SK-N-SH (cell line): Measurements from ENCODE around the gene POLR2B. TPM values are rescaled to one million over a fixed set of nuclear protein-coding genes. Genes with fewer than 3 reads are reported as not detected.

Experiments
- CTCF ChIA-PET: fragments of 300-600, 350-600 bp; formaldehyde crosslinking; extraction: SDS; loops from one replicate; lab custom pipeline; 2021; lab: Yijun Ruan, JAX
- POLR2A ChIA-PET: fragments of 350-600 bp; sonication (Branson Sonifier 250); formaldehyde crosslinking; extraction: SDS; loops from one replicate; lab custom pipeline; 2020; ENCODE audit warnings: antibody characterized with exemption, inconsistent platforms; lab: Yijun Ruan, JAX
- DNase-seq: peaks from one replicate; pipeline ENCODE4 v3.0.0; 2012
- H2AFZ ChIP-seq: fragments of 200-600 bp; sonication (generic); 2 replicates; pipeline ENCODE4 v1.8.1; 2016; ENCODE audit warnings: antibody characterized with exemption, mild to moderate bottlenecking, low read depth
- H3F3A ChIP-seq: fragments of 200-600 bp; sonication (generic); replicated peaks from 2 replicates; pipeline ENCODE3; 2016; ENCODE audit warnings: antibody characterized with exemption, mild to moderate bottlenecking; ENCODE audit not compliant: insufficient read depth
- H3K27ac ChIP-seq, 2 experiments: fragments of 200-500 bp in 1 of 2; fragments of 200-600 bp in 1 of 2; sonication (Bioruptor generic) in 1 of 2; sonication (generic), shearing (Covaris generic) in 1 of 2; 2 replicates each; pipeline versions ENCODE4 v1.5.1 to v1.6.1; 2014 to 2016; ENCODE audit warnings: low read depth in 2 of 2, inconsistent platforms in 1 of 2, low read length in 1 of 2, mild to moderate bottlenecking in 1 of 2, mixed read lengths in 1 of 2
- H3K27me3 ChIP-seq: fragments of 200-600 bp; sonication (generic), shearing (Covaris generic); 2 replicates; pipeline ENCODE4 v1.6.1; 2016; ENCODE audit warnings: mixed run types; ENCODE audit not compliant: insufficient read depth
- H3K36me3 ChIP-seq, 2 experiments: fragments of 200-500 bp in 1 of 2; fragments of 200-600 bp in 1 of 2; sonication (Bioruptor generic) in 1 of 2; sonication (generic) in 1 of 2; replicated peaks in 1 of 2; 2 replicates each; pipeline versions ENCODE3 to v1.5.1; 2014 to 2016; ENCODE audit warnings: low read length in 1 of 2, mild to moderate bottlenecking in 1 of 2; ENCODE audit not compliant: insufficient read depth in 2 of 2, control insufficient read depth in 1 of 2
- H3K4me1 ChIP-seq, 2 experiments: fragments of 200-500 bp in 1 of 2; fragments of 200-600 bp in 1 of 2; sonication (Bioruptor generic) in 1 of 2; sonication (generic), shearing (Covaris generic) in 1 of 2; 2 replicates each; pipeline versions ENCODE4 v1.5.1 to v1.6.1; 2014 to 2016; ENCODE audit warnings: low read depth in 1 of 2, low read length in 1 of 2, mixed run types in 1 of 2; ENCODE audit not compliant: insufficient read depth in 2 of 2, control insufficient read depth in 1 of 2
- H3K4me2 ChIP-seq: fragments of 200-600 bp; sonication (generic), shearing (Covaris generic); 2 replicates; pipeline ENCODE4 v1.6.1; 2017; ENCODE audit warnings: mixed run types
- H3K4me3 ChIP-seq, 2 experiments: fragments of 200-500 bp in 1 of 2; fragments of 200-600 bp in 1 of 2; sonication (Bioruptor generic) in 1 of 2; sonication (generic), shearing (Covaris generic) in 1 of 2; 2 replicates each; pipeline versions ENCODE4 v1.5.1 to v1.8.1; 2014 to 2016; ENCODE audit warnings: low read depth in 2 of 2, inconsistent platforms in 1 of 2, low read length in 1 of 2, mild to moderate bottlenecking in 1 of 2, mixed read lengths in 1 of 2, moderate library complexity in 1 of 2
- H3K79me2 ChIP-seq: fragments of 200-600 bp; sonication (generic); 2 replicates; pipeline ENCODE4 v1.8.1; 2017; ENCODE audit warnings: mild to moderate bottlenecking; ENCODE audit not compliant: insufficient read depth
- H3K9ac ChIP-seq: fragments of 200-600 bp; sonication (generic); 2 replicates; pipeline ENCODE4 v1.6.1; 2017; ENCODE audit warnings: mixed run types
- H3K9me2 ChIP-seq: fragments of 200-600 bp; sonication (generic); 2 replicates; pipeline ENCODE4 v1.6.1; 2017; ENCODE audit warnings: mixed run types
- H3K9me3 ChIP-seq: fragments of 200-600 bp; sonication (generic); 2 replicates; pipeline ENCODE4 v1.6.1; 2017; ENCODE audit warnings: mixed run types, mild to moderate bottlenecking, moderate library complexity
- H4K20me1 ChIP-seq: fragments of 200-600 bp; sonication (generic); 2 replicates; pipeline ENCODE4 v1.6.1; 2017; ENCODE audit warnings: mild to moderate bottlenecking, mixed run types; ENCODE audit not compliant: insufficient read depth
- CHD2 ChIP-seq: fragments of 150-350 bp; IDR thresholded peaks from 2 replicates; pipeline ENCODE4 v1.6.1; 2018; ENCODE audit warnings: low read length; ENCODE audit not compliant: partially characterized antibody
- EZH2phosphoT487 ChIP-seq: fragments of 200-600 bp; sonication (generic); IDR thresholded peaks from 2 replicates; pipeline ENCODE4 v1.6.1; 2017; ENCODE audit warnings: low read depth, mixed run types, mild to moderate bottlenecking, antibody characterized with exemption, moderate library complexity, borderline replicate concordance
- GABPA ChIP-seq: IDR thresholded peaks from 2 replicates; pipeline ENCODE4 v1.4.0; 2012; ENCODE audit warnings: low read depth, mild to moderate bottlenecking
- JUND ChIP-seq: IDR thresholded peaks from 2 replicates; pipeline ENCODE4 v1.4.0; 2012
- MAX ChIP-seq: IDR thresholded peaks from 2 replicates; pipeline ENCODE4 v1.4.0; 2012; ENCODE audit warnings: low read depth
- MEF2A ChIP-seq: IDR thresholded peaks from 2 replicates; pipeline ENCODE4 v1.4.0; 2012; ENCODE audit warnings: low read depth, borderline replicate concordance
- MXI1 ChIP-seq: IDR thresholded peaks from 2 replicates; pipeline ENCODE4 v1.6.1; 2012; ENCODE audit warnings: mild to moderate bottlenecking, low read depth, low read length, improper control_type of control experiment
- NFIC ChIP-seq: IDR thresholded peaks from 2 replicates; pipeline ENCODE4 v1.4.0; 2012; ENCODE audit warnings: borderline replicate concordance
- NRF1 ChIP-seq: IDR thresholded peaks from 2 replicates; pipeline ENCODE4 v1.6.1; 2012; ENCODE audit warnings: low read depth, mild to moderate bottlenecking, low read length
- RAD21 ChIP-seq: IDR thresholded peaks from 2 replicates; pipeline ENCODE4 v1.6.1; 2012; ENCODE audit warnings: mild to moderate bottlenecking, low read length
- RXRA ChIP-seq: IDR thresholded peaks from 2 replicates; pipeline ENCODE4 v1.4.0; 2012; ENCODE audit warnings: low read depth, mild to moderate bottlenecking, borderline replicate concordance
- SIN3A ChIP-seq: IDR thresholded peaks from 2 replicates; pipeline ENCODE4 v1.6.1; 2012; ENCODE audit warnings: low read depth, mild to moderate bottlenecking, low read length, moderate library complexity, borderline replicate concordance
- SMC3 ChIP-seq: IDR thresholded peaks from 2 replicates; pipeline ENCODE4 v1.6.1; 2012; ENCODE audit warnings: low read depth, low read length, improper control_type of control experiment
- TCF12 ChIP-seq: IDR thresholded peaks from 2 replicates; pipeline ENCODE4 v1.4.0; 2012
- TEAD4 ChIP-seq: IDR thresholded peaks from 2 replicates; pipeline ENCODE4 v1.4.0; 2012; ENCODE audit warnings: mild to moderate bottlenecking, borderline replicate concordance; ENCODE audit not compliant: insufficient read depth
- USF1 ChIP-seq: IDR thresholded peaks from 2 replicates; pipeline ENCODE4 v1.4.0; 2012; ENCODE audit warnings: low read depth, borderline replicate concordance
- YY1 ChIP-seq: IDR thresholded peaks from 2 replicates; pipeline ENCODE4 v1.4.0; 2012; ENCODE audit warnings: low read depth, mild to moderate bottlenecking
- WGBS: methylation state at CpG from one replicate; pipeline ENCODE4 v1.1.6; 2017; ENCODE audit warnings: low lambda C conversion rate; 5-methylcytosine and 5-hydroxymethylcytosine counted together
- polyA plus RNA-seq, 3 experiments: library from polyadenylated mRNA; depleted of rRNA; stranded (reverse); fragments of >200 nt; gene quantifications; 2 replicates each; pipeline ENCODE4 v1.2.3, GENCODE V29; 2012
- TF ChIP-seq, protein P1 (sequence below): IDR thresholded peaks from 2 replicates; pipeline ENCODE4 v1.4.0; 2012; ENCODE audit warnings: low read depth, borderline replicate concordance

Gene POLR2B
- polyA plus RNA-seq, 1 of the 3 experiments (the other 2 are of a cell fraction), result 58.5 TPM

GRCh38 chr4:56995525-56995924, 16.8 kb downstream of the POLR2B start:
- DNase-seq, result no peak
- peaks cover 19% of the 10 kb centered on the region for H3F3A ChIP-seq
- H3K4me1 ChIP-seq, result no peaks in the 10 kb centered on the region
- no peak overlapping the region for H2AFZ ChIP-seq
- H3K4me2 ChIP-seq, result no peak overlapping the region
- ChIA-PET POLR2A (no interaction called here), CTCF (interaction anchor here (0.6 to 1.2 kb wide), 2 partner anchors 12 to 16 kb away, joined by 3 to 4 read pairs; no protein-coding TSS in a partner anchor)
- H3K27me3 ChIP-seq, result no peaks in the 10 kb centered on the region
- H3K9ac ChIP-seq, result no peak overlapping the region
- peaks cover 80% of the 10 kb centered on the region for H3K79me2 ChIP-seq
- H4K20me1 ChIP-seq, result no peaks in the 10 kb centered on the region; the same call in 1 of the 2 replicates
- peak overlapping the region; percentile 34 to 61; a peak in 2 of 4 replicates for H3K27ac ChIP-seq
- TF ChIP-seq NRF1 (no peak), MXI1 (peak; percentile 32; the same call in 1 of the 2 replicates), MAX (peak; percentile 67; the same call in 1 of the 2 replicates), SMC3 (no peak), RXRA (no peak), MEF2A (no peak), YY1 (no peak), NFIC (peak; percentile 56; the same call in 1 of the 2 replicates), TCF12 (peak; percentile 19; the same call in 1 of the 2 replicates)
- TF ChIP-seq, protein P1, sequence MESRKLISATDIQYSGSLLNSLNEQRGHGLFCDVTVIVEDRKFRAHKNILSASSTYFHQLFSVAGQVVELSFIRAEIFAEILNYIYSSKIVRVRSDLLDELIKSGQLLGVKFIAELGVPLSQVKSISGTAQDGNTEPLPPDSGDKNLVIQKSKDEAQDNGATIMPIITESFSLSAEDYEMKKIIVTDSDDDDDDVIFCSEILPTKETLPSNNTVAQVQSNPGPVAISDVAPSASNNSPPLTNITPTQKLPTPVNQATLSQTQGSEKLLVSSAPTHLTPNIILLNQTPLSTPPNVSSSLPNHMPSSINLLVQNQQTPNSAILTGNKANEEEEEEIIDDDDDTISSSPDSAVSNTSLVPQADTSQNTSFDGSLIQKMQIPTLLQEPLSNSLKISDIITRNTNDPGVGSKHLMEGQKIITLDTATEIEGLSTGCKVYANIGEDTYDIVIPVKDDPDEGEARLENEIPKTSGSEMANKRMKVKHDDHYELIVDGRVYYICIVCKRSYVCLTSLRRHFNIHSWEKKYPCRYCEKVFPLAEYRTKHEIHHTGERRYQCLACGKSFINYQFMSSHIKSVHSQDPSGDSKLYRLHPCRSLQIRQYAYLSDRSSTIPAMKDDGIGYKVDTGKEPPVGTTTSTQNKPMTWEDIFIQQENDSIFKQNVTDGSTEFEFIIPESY, result no peak
- H3K36me3 ChIP-seq, result peaks cover 70 to 82% of the 10 kb centered on the region in 2 experiments
- WGBS, result 78% methylated on average over 7 of the region's 7 CpGs
- H3K9me3 ChIP-seq, result no peaks in the 10 kb centered on the region
- no peaks in the 10 kb centered on the region for H3K9me2 ChIP-seq
- H3K4me3 ChIP-seq, result no peak overlapping the region

DNA sequence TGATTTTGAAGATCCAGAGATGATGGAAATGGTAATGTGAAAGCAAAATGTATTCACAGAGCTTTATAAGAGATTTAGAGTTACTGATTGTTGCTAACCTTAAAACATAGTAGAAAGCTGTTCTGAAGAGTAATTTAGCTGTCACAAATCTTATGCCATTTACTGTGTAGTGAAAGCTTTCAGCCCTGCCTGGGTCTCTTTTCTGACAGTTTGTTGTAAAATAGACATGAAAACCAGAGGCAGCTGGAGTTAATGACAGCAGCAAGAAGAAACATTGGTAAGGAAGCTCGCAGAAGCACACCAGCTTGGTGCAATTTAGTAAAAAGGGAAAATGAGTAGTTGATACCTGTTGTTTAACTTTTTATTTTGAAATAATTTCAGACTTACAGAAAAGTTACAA, 21.1 kb downstream of the POLR2B start:
- no peak overlapping the region for H3K27ac ChIP-seq
- H3K4me3 ChIP-seq, result no peak overlapping the region
- ChIA-PET CTCF (no interaction called here), POLR2A (no interaction called here)
- H3K36me3 ChIP-seq, result peaks cover 56 to 83% of the 10 kb centered on the region in 2 experiments
- no peak overlapping the region for H3K4me2 ChIP-seq
- TF ChIP-seq RAD21 (no peak), CHD2 (no peak), SIN3A (no peak), EZH2phosphoT487 (no peak), GABPA (no peak), SMC3 (no peak), MAX (no peak), NFIC (no peak), TEAD4 (no peak), USF1 (no peak), JUND (no peak)
- TF ChIP-seq, protein P1, result no peak
- no peaks in the 10 kb centered on the region for H3K4me1 ChIP-seq
- no peaks in the 10 kb centered on the region for H3K27me3 ChIP-seq
- H3K9ac ChIP-seq, result no peak overlapping the region
- no peak for DNase-seq
- H2AFZ ChIP-seq, result no peak overlapping the region
- no peaks in the 10 kb centered on the region for H4K20me1 ChIP-seq
- no peaks in the 10 kb centered on the region for H3K9me3 ChIP-seq
- peaks cover 9% of the 10 kb centered on the region for H3F3A ChIP-seq
- no peaks in the 10 kb centered on the region for H3K9me2 ChIP-seq
- H3K79me2 ChIP-seq, result peaks cover 67% of the 10 kb centered on the region
- WGBS, result 100% methylated on average over 1 of the region's 1 CpG
